Brain microvascular endothelial cell (primary cell): Measurements from ENCODE around the gene KCNJ2.

Experiments used
- DNase-seq: peaks from one replicate; pipeline ENCODE4 v3.0.0-alpha.2; 2020
- H3K27ac ChIP-seq: fragments of 250-450 bp; sonication (Bioruptor Pico); 2 replicates; pipeline ENCODE4 v1.5.1; 2020; ENCODE audit warnings: mild to moderate bottlenecking, moderate library complexity
- H3K27me3 ChIP-seq: fragments of 250-450 bp; sonication (Bioruptor Pico); replicated peaks from 2 replicates; pipeline ENCODE4 v1.5.1; 2020; ENCODE audit warnings: mild to moderate bottlenecking
- H3K36me3 ChIP-seq: fragments of 250-450 bp; sonication (Bioruptor Pico); replicated peaks from 2 replicates; pipeline ENCODE4 v1.5.1; 2020; ENCODE audit warnings: mild to moderate bottlenecking
- H3K4me3 ChIP-seq: 2 replicates; pipeline ENCODE4 v1.5.1; 2011; ENCODE audit warnings: low read depth, mild to moderate bottlenecking, control low read depth, low read length, moderate library complexity
- in situ Hi-C: cut with HindIII; loops from 2 replicates; pipeline ENCODE4 v1.10.0; 2017; ENCODE audit warnings: low sequenced_read_pairs, low pct_ligation_motif_present
- TF ChIP-seq, protein P1 (sequence below): IDR thresholded peaks from 2 replicates; pipeline ENCODE4 v1.5.1; 2011; ENCODE audit warnings: low read depth, mild to moderate bottlenecking, moderate library complexity, low read length, control low read depth, inconsistent platforms; ENCODE audit errors: missing control alignments

The KCNJ2 gene

GRCh38 chr17:70134777-70135176 is 34.6 kb upstream of the KCNJ2 start:
- no peaks in the 10 kb centered on the region for H3K27me3 ChIP-seq
- in situ Hi-C loops, result no loop called here
- no peak overlapping the region for H3K27ac ChIP-seq
- TF ChIP-seq, protein P1, sequence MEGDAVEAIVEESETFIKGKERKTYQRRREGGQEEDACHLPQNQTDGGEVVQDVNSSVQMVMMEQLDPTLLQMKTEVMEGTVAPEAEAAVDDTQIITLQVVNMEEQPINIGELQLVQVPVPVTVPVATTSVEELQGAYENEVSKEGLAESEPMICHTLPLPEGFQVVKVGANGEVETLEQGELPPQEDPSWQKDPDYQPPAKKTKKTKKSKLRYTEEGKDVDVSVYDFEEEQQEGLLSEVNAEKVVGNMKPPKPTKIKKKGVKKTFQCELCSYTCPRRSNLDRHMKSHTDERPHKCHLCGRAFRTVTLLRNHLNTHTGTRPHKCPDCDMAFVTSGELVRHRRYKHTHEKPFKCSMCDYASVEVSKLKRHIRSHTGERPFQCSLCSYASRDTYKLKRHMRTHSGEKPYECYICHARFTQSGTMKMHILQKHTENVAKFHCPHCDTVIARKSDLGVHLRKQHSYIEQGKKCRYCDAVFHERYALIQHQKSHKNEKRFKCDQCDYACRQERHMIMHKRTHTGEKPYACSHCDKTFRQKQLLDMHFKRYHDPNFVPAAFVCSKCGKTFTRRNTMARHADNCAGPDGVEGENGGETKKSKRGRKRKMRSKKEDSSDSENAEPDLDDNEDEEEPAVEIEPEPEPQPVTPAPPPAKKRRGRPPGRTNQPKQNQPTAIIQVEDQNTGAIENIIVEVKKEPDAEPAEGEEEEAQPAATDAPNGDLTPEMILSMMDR, result no peak
- no peaks in the 10 kb centered on the region for H3K36me3 ChIP-seq
- no peak for DNase-seq
- no peak overlapping the region for H3K4me3 ChIP-seq

- in situ Hi-C loops, result no loop called here
- no peaks in the 10 kb centered on the region for H3K36me3 ChIP-seq
- TF ChIP-seq, protein P1, result no peak
- H3K27me3 ChIP-seq, result no peaks in the 10 kb centered on the region
- H3K4me3 ChIP-seq, result no peak overlapping the region
- no peak overlapping the region for H3K27ac ChIP-seq
- DNase-seq, result no peak
These were observed 33.2 kb upstream of the KCNJ2 start for GRCh38 chr17:70136131-70136530.

GRCh38 chr17:70137451-70138230 is 31.7 kb upstream of the KCNJ2 start:
- H3K27me3 ChIP-seq, result no peaks in the 10 kb centered on the region
- TF ChIP-seq, protein P1, result no peak
- H3K4me3 ChIP-seq, result peak overlapping the region; percentile 36
- no peaks in the 10 kb centered on the region for H3K36me3 ChIP-seq
- in situ Hi-C loops, result no loop called here
- DNase-seq, result peak; percentile 76
- peak overlapping the region; percentile 81 for H3K27ac ChIP-seq

- H3K27ac ChIP-seq, result peak overlapping the region; percentile 81
- TF ChIP-seq, protein P1, result no peak
- H3K27me3 ChIP-seq, result no peaks in the 10 kb centered on the region
- in situ Hi-C loops, result no loop called here
- no peak for DNase-seq
- H3K36me3 ChIP-seq, result no peaks in the 10 kb centered on the region
- H3K4me3 ChIP-seq, result no peak overlapping the region
These were observed 31.0 kb upstream of the KCNJ2 start for GRCh38 chr17:70138291-70138865.

GRCh38 chr17:70139449-70139993 is 29.8 kb upstream of the KCNJ2 start:
- Histone ChIP-seq H3K27ac (no peak overlapping the region), H3K36me3 (no peaks in the 10 kb centered on the region), H3K27me3 (no peaks in the 10 kb centered on the region), H3K4me3 (no peak overlapping the region)
- in situ Hi-C loops, result no loop called here
- no peak for DNase-seq
- TF ChIP-seq, protein P1, result no peak
